Memory B cell (primary cell): ENCODE results near the gene PRMT7.

ENCODE experiments used
- ATAC-seq: fragments of 150-1000 bp; cut with Tn5 transposase; 2 replicates; pipeline ENCODE4 v1.10.0; 2021; ENCODE audit warnings: low read depth, mild to moderate bottlenecking, moderate library complexity
- DNase-seq, 2 donors: peaks; one replicate each; pipeline ENCODE4 v3.0.0; 2022; ENCODE audit warnings: low spot score in 2 of 2
- H3K27ac Mint-ChIP-seq: one replicate; pipeline ENCODE4 v1.8.0; 2022; ENCODE audit warnings: mild to moderate bottlenecking, moderate library complexity, mixed read lengths
- H3K27me3 Mint-ChIP-seq: one replicate; pipeline ENCODE4 v1.8.0; 2022; ENCODE audit warnings: mixed read lengths
- H3K36me3 Mint-ChIP-seq: one replicate; pipeline ENCODE4 v1.8.0; 2022; ENCODE audit warnings: mild to moderate bottlenecking, mixed read lengths
- H3K4me1 Mint-ChIP-seq: one replicate; pipeline ENCODE4 v1.8.0; 2022; ENCODE audit warnings: mixed read lengths
- H3K4me3 Mint-ChIP-seq: one replicate; pipeline ENCODE4 v1.8.0; 2022; ENCODE audit warnings: mild to moderate bottlenecking, moderate library complexity, mixed read lengths
- H3K9me3 Mint-ChIP-seq: one replicate; pipeline ENCODE4 v1.8.0; 2022; ENCODE audit warnings: mixed read lengths

PRMT7 gene

DNA sequence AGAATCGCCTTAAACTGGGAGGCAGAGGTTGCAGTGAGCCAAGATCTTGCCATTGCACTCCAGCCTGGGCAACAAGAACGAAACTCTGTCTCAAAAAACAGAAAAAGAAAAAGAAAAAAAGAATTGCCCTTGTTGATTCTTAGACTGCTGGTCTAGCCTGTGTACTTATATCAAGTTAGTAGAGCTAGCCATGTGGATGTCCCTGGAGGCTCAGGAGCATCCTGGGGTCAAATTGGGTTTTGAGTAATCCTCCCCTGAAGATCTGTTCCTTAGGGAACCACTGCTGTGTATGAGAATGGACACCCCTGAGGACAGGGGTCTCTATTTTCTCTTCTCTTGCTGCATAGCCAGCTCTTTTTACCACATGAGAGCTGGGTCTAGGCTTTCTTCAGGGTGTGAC lies 21.6 kb upstream of the PRMT7 start:
- H3K9me3 Mint-ChIP-seq: no peaks in the 10 kb centered on the region
- DNase-seq (no peak), ATAC-seq (no peak)
- peak overlapping the region; percentile 87 for H3K27ac Mint-ChIP-seq
- peak overlapping the region; percentile 52 for H3K4me3 Mint-ChIP-seq
- H3K36me3 Mint-ChIP-seq: peaks cover 37% of the 10 kb centered on the region
- no peaks in the 10 kb centered on the region for H3K27me3 Mint-ChIP-seq
- peaks cover 52% of the 10 kb centered on the region for H3K4me1 Mint-ChIP-seq

DNA sequence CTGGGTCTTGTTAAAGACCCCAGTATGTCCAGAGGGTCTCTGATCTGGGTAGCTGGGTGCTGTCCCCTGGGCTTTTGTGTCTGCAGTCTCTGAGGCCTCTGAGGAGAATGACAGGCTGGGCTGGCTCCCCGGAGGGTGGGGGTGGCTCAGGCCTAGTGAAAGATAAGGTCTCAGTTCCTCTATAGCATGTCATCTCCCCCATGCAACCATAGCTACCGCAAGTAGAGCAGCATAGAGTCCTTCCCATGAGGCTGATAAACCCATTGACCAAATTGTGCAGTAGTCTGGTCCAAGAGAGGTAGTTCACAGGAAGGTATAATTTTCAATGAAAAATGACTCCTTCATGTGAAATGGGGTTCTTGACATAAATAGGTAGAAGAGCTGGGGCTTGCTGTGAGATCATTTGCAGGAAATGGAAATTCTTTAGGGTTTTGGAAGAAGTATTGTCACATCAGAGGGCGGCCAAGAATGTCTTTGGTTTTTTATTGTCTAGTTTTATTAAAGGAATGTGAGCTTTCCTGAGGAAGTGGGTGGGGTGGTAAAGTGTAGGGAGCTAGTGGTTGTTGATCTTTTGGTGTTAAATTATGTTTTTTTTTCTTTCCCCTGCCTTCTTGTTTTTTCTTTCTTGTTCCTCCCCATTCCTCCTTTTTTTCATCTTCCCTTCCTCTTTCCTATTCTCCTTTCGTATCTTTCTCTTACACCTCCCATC lies 21.0 kb upstream of the PRMT7 start:
- DNase-seq (peak; percentile 67 to 72), ATAC-seq (peak; percentile 85)
- Mint-ChIP-seq H3K27me3 (no peaks in the 10 kb centered on the region), H3K27ac (peak overlapping the region; percentile 87), H3K4me3 (peak overlapping the region; percentile 52), H3K9me3 (no peaks in the 10 kb centered on the region), H3K36me3 (peaks cover 40% of the 10 kb centered on the region), H3K4me1 (peaks cover 48% of the 10 kb centered on the region)

DNA sequence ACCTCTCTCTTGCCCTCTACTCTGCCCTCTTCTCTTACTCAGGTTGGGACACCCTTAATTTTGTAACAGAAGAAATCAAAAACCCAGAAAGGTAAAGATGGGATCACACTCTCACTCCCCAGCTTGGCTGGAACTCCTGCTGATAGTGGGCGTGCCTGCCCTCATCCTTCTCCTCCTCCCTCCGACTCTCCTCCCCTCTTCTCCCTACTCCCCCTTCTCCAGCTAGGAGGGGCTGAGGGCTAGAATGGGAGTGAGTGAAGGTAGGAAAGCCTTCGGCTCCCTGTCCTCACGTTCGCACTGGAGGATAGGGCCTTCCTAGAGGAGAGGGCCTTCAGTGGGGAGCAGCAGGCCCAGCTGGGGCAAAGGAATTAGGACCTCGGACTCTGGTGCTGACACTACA lies 20.4 kb upstream of the PRMT7 start:
- no peaks in the 10 kb centered on the region for H3K9me3 Mint-ChIP-seq
- DNase-seq (no peak), ATAC-seq (no peak)
- peak overlapping the region; percentile 19 for H3K4me3 Mint-ChIP-seq
- peak overlapping the region; percentile 87 for H3K27ac Mint-ChIP-seq
- no peaks in the 10 kb centered on the region for H3K27me3 Mint-ChIP-seq
- H3K4me1 Mint-ChIP-seq: peaks cover 44% of the 10 kb centered on the region
- peaks cover 40% of the 10 kb centered on the region for H3K36me3 Mint-ChIP-seq

- ATAC-seq (no peak), DNase-seq (no peak)
- Mint-ChIP-seq H3K36me3 (peaks cover 39% of the 10 kb centered on the region), H3K4me1 (peaks cover 42% of the 10 kb centered on the region), H3K27me3 (no peaks in the 10 kb centered on the region), H3K4me3 (no peak overlapping the region), H3K9me3 (no peaks in the 10 kb centered on the region), H3K27ac (peak overlapping the region; percentile 87)
Observed at GRCh38 chr16:68291227-68291626, 19.6 kb upstream of the PRMT7 start.

DNA sequence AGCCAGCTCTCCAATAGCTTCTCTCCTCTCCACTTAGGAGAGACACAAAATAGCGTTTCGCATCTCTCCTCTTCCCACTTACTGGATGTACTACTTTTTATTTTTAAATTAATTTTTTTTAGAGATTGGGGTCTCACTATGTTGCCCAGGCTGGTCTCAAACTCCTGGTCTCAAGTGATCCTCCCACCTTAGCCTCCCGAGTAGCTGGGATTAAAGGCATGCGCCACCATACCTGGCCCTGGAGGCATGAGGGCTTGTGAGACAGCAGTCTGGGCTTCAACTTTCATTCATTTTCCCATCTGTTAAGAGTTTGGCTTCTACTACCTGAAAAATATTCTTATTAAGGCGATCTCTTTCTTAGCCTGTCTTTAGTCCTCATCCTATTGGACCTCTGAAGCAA lies 18.4 kb upstream of the PRMT7 start:
- H3K4me1 Mint-ChIP-seq: peaks cover 34% of the 10 kb centered on the region
- H3K36me3 Mint-ChIP-seq: peaks cover 37% of the 10 kb centered on the region
- H3K4me3 Mint-ChIP-seq: no peak overlapping the region

GRCh38 chr16:68296291-68296690 lies 14.5 kb upstream of the PRMT7 start:
- H3K27me3 Mint-ChIP-seq: no peaks in the 10 kb centered on the region
- DNase-seq: no peak
- no peak for ATAC-seq
- peaks cover 35% of the 10 kb centered on the region for H3K36me3 Mint-ChIP-seq
- peaks cover 19% of the 10 kb centered on the region for H3K4me1 Mint-ChIP-seq
- H3K9me3 Mint-ChIP-seq: no peaks in the 10 kb centered on the region
- no peak overlapping the region for H3K4me3 Mint-ChIP-seq
- peak overlapping the region; percentile 63 for H3K27ac Mint-ChIP-seq

More for the DNA sequence above, 18.4 kb upstream of the PRMT7 start:
- Mint-ChIP-seq H3K27me3 (no peaks in the 10 kb centered on the region), H3K27ac (no peak overlapping the region), H3K9me3 (no peaks in the 10 kb centered on the region)
- ATAC-seq (no peak), DNase-seq (no peak)

DNA sequence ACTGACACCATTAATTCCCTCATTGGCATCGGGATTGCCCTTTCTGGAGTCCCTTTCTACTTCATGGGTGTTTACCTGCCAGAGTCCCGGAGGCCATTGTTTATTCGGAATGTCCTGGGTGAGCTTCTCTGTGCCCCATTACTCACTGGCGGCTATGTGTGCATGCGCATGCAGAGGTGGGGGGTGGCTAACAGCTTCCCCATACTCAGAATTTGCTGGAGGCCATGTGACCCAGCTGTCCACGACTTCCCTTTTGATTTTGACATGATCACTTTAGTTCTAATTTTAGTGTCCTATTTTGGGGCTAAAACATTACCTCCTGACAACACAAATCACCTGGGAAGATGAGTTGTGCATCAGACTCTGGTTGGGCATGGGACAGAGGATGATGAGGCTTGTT lies 14.1 kb upstream of the PRMT7 start:
- DNase-seq (no peak), ATAC-seq (no peak)
- no peaks in the 10 kb centered on the region for H3K9me3 Mint-ChIP-seq
- H3K36me3 Mint-ChIP-seq: peaks cover 33% of the 10 kb centered on the region
- no peak overlapping the region for H3K4me3 Mint-ChIP-seq
- H3K4me1 Mint-ChIP-seq: peaks cover 15% of the 10 kb centered on the region
- peak overlapping the region; percentile 63 for H3K27ac Mint-ChIP-seq
- H3K27me3 Mint-ChIP-seq: no peaks in the 10 kb centered on the region

DNA sequence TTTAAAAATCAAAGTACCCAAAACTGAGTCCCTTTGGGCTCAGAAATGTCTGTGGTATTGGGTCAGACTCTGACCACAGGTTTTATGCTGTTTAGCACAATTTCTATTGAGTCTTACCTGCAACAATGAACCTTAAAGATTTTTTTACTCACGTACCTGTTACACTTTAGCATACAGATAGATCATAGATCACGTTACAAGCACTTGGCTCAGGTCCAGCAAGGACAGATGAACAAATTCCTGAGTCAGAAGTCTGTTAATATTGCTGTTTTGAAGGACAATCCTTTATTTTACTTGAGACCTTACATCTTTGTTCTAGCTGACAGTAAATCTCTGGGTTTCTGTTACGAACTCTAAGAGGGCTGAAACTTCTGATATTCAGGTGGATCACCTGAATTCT lies 12.9 kb upstream of the PRMT7 start:
- no peak for DNase-seq
- H3K27ac Mint-ChIP-seq: peak overlapping the region; percentile 24
- no peaks in the 10 kb centered on the region for H3K9me3 Mint-ChIP-seq
- H3K4me1 Mint-ChIP-seq: peaks cover 18% of the 10 kb centered on the region
- no peaks in the 10 kb centered on the region for H3K27me3 Mint-ChIP-seq
- H3K36me3 Mint-ChIP-seq: peaks cover 39% of the 10 kb centered on the region
- ATAC-seq: no peak
- no peak overlapping the region for H3K4me3 Mint-ChIP-seq

DNA sequence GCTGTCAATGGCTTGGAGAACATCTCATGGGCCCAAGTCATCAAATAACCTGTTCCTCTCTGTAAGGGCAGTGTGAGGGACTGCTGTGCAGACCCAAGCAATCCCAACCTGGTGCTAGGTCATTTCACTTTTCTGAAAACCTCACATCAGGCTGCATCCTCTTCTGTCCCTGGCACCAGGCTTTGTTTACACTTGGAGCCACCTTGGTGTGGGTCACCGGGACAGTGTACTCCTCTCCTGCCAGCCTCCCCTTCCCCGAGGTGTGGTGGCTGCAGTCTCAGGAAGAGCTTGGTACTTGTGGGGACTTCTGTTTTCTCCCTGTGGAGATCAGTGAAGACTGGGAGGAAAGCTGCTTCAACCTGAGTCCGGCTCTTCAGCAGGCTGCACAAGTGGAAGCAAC lies 12.5 kb upstream of the PRMT7 start:
- Mint-ChIP-seq H3K36me3 (peaks cover 38% of the 10 kb centered on the region), H3K4me3 (no peak overlapping the region), H3K27ac (peak overlapping the region; percentile 24), H3K9me3 (no peaks in the 10 kb centered on the region), H3K4me1 (peaks cover 18% of the 10 kb centered on the region), H3K27me3 (no peaks in the 10 kb centered on the region)
- ATAC-seq (no peak), DNase-seq (no peak)

DNA sequence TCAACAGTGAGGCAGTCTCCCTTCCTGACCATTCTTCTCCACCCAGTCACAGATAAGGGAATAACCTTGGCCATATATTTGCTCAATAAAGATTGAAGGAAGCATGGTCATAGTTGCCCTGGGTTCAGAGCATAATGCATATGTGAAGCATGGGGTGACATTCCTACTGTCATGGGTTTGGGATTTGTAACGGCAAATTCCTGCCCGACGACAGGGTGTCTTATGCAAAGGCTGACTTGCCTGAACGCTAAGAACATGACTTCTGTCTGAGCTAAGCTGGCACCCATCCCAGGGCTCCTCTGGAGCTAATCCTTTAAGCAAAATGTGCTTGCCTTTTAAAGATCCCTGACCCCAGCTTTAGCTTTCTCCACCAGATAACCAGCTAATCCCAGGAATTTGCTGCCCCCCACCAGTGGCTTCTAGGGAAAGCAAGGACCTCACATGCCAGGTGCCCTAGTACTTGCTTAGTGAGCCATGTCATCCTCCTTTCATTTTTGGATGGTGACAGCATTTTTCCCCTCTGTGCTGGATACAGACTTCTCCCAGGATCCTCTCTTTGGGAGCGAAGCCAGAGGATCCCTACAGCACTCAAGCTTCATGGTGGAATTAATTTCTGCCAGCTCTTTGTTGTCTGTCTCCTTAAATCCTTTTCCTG lies 11.8 kb upstream of the PRMT7 start:
- Mint-ChIP-seq H3K27me3 (no peaks in the 10 kb centered on the region), H3K27ac (peak overlapping the region; percentile 70), H3K9me3 (no peaks in the 10 kb centered on the region), H3K4me3 (no peak overlapping the region), H3K4me1 (peaks cover 13% of the 10 kb centered on the region), H3K36me3 (peaks cover 37% of the 10 kb centered on the region)
- no peak for DNase-seq
- ATAC-seq: no peak

DNA sequence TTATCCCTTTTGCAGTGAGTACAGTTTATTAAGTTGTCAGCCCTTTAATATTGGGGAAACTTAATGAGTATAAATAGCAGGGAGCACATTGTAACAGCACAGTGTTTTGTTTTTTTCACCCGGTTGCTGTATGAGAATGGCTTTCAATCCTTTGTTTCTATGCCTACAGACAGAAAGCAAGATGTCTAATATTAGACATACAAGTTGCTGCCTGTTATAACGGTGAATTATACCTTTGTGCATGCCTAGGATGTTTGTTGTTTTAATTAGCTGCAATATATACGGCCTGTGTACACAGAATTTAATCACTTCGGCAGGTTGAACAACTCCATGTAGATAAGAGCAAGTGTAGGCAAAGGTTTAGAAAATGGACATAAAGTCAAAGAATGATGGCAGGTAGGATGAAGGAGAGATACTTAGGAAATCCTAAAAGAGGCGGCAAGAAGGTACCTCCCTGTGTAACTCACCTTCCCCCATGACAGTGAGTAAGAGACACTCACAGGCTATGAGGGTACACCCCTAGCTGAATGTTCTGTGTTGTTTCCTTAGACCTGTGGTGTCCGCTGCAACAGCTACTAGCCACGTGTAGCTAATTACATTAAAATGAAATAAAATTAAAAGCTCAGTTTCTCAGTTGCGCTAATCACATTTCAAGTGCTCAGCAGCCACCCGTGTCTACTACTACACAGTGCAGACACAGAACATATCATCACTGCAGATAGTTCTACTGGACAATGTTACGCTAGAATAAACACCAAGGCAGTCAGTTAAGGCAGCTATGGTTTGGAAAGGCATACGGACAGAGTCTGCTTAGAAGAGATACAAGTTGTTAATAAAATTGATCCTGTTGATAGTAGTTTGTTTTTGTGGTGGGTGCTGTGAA lies 11.0 kb upstream of the PRMT7 start:
- no peak for DNase-seq
- Mint-ChIP-seq H3K4me1 (peaks cover 10% of the 10 kb centered on the region), H3K9me3 (no peaks in the 10 kb centered on the region), H3K4me3 (no peak overlapping the region), H3K27me3 (no peaks in the 10 kb centered on the region), H3K27ac (peak overlapping the region; percentile 70), H3K36me3 (peaks cover 32% of the 10 kb centered on the region)
- ATAC-seq: no peak

DNA sequence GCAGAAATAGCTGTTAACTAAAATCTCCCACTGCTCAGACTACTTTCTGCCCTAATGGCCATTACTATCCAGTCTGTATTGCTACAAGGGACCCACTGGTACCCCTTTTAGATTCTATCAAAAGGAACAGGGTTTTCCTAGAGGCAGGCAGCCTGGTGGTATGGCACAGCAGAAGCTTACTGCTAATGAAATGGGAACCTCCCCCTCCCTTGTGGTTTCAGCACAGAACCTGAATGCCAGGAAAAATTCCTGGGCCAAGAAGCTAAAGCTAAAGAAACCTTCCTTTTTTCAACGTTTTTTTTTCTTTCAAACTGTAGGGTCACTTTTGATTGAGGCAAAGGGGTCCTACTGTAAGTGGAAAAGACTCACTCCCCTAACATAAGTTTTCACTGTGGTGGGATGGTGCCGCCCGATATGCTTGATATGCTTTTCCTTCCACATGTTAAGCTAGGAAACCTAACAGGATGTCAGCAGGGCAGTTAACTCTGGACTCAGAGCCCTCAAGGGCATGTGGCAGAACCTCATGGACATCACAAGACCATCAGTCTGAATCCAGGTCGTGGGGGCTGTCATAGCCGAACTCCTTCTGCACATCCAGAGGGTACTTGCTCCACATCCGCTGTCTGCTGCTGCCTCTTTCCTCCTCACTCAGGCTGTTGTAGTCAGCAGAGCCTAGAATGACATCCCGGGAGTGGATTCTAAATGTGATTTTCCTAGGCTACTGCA lies 9.9 kb upstream of the PRMT7 start:
- ATAC-seq: no peak
- Mint-ChIP-seq H3K36me3 (peaks cover 32% of the 10 kb centered on the region), H3K9me3 (no peaks in the 10 kb centered on the region), H3K27ac (peak overlapping the region; percentile 21), H3K4me3 (no peak overlapping the region), H3K4me1 (peaks cover 13% of the 10 kb centered on the region), H3K27me3 (no peaks in the 10 kb centered on the region)
- no peak for DNase-seq

DNA sequence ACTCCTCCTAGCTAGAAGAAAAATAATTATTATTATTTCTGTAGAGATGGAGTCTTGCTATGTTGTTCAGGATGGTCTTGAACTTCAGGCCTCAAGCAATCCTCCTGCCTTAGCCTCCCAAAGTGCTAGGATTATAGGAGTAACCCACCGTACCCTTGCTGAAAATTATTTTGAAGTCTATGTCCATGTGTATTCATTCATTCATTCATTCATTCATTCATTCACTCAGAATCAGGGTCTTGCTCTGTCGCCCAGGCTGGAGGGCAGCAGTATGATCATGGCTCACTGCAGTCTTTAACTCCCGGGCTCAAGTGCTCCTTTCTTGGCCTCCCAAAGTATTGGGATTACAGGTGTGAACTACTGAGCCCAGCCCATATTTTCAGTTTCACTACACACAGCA lies 4.2 kb upstream of the PRMT7 start:
- Mint-ChIP-seq H3K36me3 (peaks cover 15% of the 10 kb centered on the region), H3K27me3 (no peaks in the 10 kb centered on the region), H3K4me3 (no peak overlapping the region), H3K9me3 (no peaks in the 10 kb centered on the region), H3K27ac (no peak overlapping the region), H3K4me1 (peaks cover 21% of the 10 kb centered on the region)
- DNase-seq (no peak), ATAC-seq (no peak)

GRCh38 chr16:68309799-68310198 lies 1.0 kb upstream of the PRMT7 start:
- H3K36me3 Mint-ChIP-seq: peaks cover 11% of the 10 kb centered on the region
- ATAC-seq (no peak), DNase-seq (no peak)
- peak overlapping the region; percentile 89 for H3K27ac Mint-ChIP-seq
- no peaks in the 10 kb centered on the region for H3K9me3 Mint-ChIP-seq
- H3K27me3 Mint-ChIP-seq: no peaks in the 10 kb centered on the region
- H3K4me3 Mint-ChIP-seq: peak overlapping the region; percentile 98
- peaks cover 29% of the 10 kb centered on the region for H3K4me1 Mint-ChIP-seq
